ENCODE data around the gene SETD1B.

SETD1B gene

DNA sequence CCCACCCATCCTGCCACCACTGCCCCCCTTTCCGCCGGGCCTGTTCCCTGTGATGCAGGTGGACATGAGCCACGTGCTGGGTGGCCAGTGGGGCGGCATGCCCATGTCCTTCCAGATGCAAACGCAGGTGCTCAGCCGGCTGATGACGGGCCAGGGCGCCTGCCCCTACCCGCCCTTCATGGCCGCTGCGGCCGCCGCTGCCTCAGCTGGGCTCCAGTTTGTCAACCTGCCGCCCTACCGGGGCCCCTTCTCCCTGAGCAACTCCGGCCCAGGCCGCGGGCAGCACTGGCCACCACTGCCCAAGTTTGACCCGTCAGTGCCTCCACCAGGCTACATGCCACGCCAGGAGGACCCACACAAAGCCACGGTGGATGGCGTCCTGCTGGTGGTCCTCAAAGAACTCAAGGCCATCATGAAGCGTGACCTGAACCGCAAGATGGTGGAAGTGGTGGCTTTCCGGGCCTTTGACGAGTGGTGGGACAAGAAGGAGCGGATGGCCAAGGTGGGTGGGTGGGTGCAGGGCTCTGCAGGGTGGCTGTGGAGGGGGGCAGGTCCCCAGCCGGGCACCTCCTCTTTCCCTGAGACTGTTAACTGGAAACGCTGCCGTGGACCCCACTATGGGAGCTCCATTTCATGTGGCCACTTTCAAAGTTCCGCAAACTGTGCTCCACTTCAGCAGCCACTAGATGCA is 10.8 kb downstream of the SETD1B start:
- peaks cover 46% of the 10 kb centered on the region; the same call in 1 of the 2 replicates for H3K36me3 ChIP-seq (ENCODE audit: insufficient read depth, low read length)
- peaks cover 51% of the 10 kb centered on the region for H3K79me2 ChIP-seq (ENCODE audit: insufficient read depth, low read length)
- no peak overlapping the region for H3K9ac ChIP-seq (ENCODE audit: low read depth, low read length, poor library complexity, severe bottlenecking)
- H4K20me1 ChIP-seq (ENCODE audit: insufficient read depth, low read length, poor library complexity, severe bottlenecking) = peaks cover 29% of the 10 kb centered on the region
- H3K27me3 ChIP-seq (ENCODE audit: insufficient read depth, low read length, poor library complexity, severe bottlenecking) = no peaks in the 10 kb centered on the region
- no peaks in the 10 kb centered on the region for H3K9me2 ChIP-seq (replicated peaks; ENCODE audit: low read depth, low read length)
- no peak overlapping the region for H3K4me3 ChIP-seq (ENCODE audit: low read length, poor library complexity, severe bottlenecking)
- H3K4me2 ChIP-seq (ENCODE audit: low read depth, low read length, poor library complexity, severe bottlenecking) = no peak overlapping the region
- H2AFZ ChIP-seq (ENCODE audit: low read length) = no peak overlapping the region
- TF ChIP-seq, protein P1, sequence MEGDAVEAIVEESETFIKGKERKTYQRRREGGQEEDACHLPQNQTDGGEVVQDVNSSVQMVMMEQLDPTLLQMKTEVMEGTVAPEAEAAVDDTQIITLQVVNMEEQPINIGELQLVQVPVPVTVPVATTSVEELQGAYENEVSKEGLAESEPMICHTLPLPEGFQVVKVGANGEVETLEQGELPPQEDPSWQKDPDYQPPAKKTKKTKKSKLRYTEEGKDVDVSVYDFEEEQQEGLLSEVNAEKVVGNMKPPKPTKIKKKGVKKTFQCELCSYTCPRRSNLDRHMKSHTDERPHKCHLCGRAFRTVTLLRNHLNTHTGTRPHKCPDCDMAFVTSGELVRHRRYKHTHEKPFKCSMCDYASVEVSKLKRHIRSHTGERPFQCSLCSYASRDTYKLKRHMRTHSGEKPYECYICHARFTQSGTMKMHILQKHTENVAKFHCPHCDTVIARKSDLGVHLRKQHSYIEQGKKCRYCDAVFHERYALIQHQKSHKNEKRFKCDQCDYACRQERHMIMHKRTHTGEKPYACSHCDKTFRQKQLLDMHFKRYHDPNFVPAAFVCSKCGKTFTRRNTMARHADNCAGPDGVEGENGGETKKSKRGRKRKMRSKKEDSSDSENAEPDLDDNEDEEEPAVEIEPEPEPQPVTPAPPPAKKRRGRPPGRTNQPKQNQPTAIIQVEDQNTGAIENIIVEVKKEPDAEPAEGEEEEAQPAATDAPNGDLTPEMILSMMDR (conservative IDR thresholded peaks at IDR 0.05; ENCODE audit: low read length) = no peak
- TF ChIP-seq EZH2phosphoT487 (IDR thresholded peaks at IDR 0.05; ENCODE audit: borderline replicate concordance) = no peak
- H3F3A ChIP-seq (ENCODE audit: low read depth) = no peaks in the 10 kb centered on the region
- no peaks in the 10 kb centered on the region for H3K9me3 ChIP-seq (ENCODE audit: insufficient read depth, low read depth, low read length)
- H3K4me1 ChIP-seq (ENCODE audit: insufficient read depth, low read length, poor library complexity, severe bottlenecking) = peaks cover 33% of the 10 kb centered on the region

DNA sequence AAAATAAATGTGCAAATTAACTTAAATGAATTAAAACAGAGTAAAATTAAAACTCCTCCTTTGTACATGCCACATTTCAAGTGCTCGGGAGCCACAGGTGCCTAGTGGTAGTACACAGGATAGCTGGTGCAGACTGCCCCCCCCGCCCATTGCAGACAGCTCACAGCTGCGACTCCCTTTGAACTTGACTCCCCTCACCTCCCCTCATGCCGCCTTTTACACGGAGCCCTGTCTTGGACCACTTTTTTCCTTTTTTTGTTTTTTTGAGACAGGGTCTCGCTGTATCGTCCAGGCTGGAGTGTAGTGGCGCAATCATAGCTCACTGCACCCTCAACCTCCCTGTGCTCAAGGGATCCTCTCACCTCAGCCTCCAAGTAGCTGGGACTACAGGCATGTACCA is 11.5 kb downstream of the SETD1B start:
- H3K4me1 ChIP-seq (ENCODE audit: insufficient read depth, low read length, poor library complexity, severe bottlenecking) = peaks cover 33% of the 10 kb centered on the region
- H3K4me2 ChIP-seq (ENCODE audit: low read depth, low read length, poor library complexity, severe bottlenecking) = no peak overlapping the region
- H3K9me3 ChIP-seq (ENCODE audit: insufficient read depth, low read depth, low read length) = no peaks in the 10 kb centered on the region
- H2AFZ ChIP-seq (ENCODE audit: low read length) = no peak overlapping the region
- peaks cover 45% of the 10 kb centered on the region; the same call in 1 of the 2 replicates for H3K36me3 ChIP-seq (ENCODE audit: insufficient read depth, low read length)
- H3K27me3 ChIP-seq (ENCODE audit: insufficient read depth, low read length, poor library complexity, severe bottlenecking) = no peaks in the 10 kb centered on the region
- no peak overlapping the region for H3K4me3 ChIP-seq (ENCODE audit: low read length, poor library complexity, severe bottlenecking)
- peaks cover 45% of the 10 kb centered on the region for H3K79me2 ChIP-seq (ENCODE audit: insufficient read depth, low read length)
- no peaks in the 10 kb centered on the region for H3F3A ChIP-seq (ENCODE audit: low read depth)
- H3K9me2 ChIP-seq (replicated peaks; ENCODE audit: low read depth, low read length) = no peaks in the 10 kb centered on the region
- TF ChIP-seq EZH2phosphoT487 (IDR thresholded peaks at IDR 0.05; ENCODE audit: borderline replicate concordance) = no peak
- TF ChIP-seq, protein P1 (conservative IDR thresholded peaks at IDR 0.05; ENCODE audit: low read length) = no peak
- no peak overlapping the region for H3K9ac ChIP-seq (ENCODE audit: low read depth, low read length, poor library complexity, severe bottlenecking)
- peaks cover 29% of the 10 kb centered on the region for H4K20me1 ChIP-seq (ENCODE audit: insufficient read depth, low read length, poor library complexity, severe bottlenecking)

DNA sequence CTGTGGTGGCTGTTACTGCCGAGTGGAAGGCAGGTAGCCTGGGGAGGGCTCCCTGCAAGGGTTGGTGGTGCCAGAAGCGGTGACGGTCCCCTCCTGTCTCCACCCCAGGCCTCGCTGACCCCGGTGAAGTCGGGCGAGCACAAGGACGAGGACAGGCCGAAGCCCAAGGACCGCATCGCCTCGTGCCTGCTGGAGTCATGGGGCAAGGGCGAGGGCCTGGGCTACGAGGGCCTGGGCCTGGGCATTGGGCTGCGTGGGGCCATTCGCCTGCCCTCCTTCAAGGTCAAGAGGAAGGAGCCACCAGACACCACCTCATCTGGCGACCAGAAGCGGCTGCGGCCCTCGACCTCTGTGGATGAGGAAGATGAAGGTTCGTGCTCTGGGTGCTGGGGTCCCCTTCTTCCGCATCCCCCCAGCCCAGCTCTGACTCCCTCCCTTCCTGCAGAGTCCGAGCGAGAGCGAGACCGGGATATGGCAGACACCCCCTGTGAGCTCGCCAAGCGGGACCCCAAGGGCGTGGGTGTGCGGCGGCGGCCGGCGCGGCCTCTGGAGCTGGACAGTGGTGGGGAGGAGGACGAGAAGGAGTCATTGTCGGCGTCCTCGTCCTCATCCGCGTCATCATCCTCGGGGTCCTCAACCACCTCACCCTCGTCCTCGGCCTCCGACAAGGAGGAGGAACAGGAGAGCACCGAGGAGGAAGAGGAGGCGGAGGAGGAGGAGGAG is 13.3 kb downstream of the SETD1B start:
- peaks cover 15% of the 10 kb centered on the region for H4K20me1 ChIP-seq (ENCODE audit: insufficient read depth, low read length, poor library complexity, severe bottlenecking)

More for the DNA sequence above, 13.3 kb downstream of the SETD1B start:
- H3K4me1 ChIP-seq (ENCODE audit: insufficient read depth, low read length, poor library complexity, severe bottlenecking) = peaks cover 18% of the 10 kb centered on the region
- no peak overlapping the region for H3K4me2 ChIP-seq (ENCODE audit: low read depth, low read length, poor library complexity, severe bottlenecking)
- no peaks in the 10 kb centered on the region for H3K9me2 ChIP-seq (replicated peaks; ENCODE audit: low read depth, low read length)
- peaks cover 27% of the 10 kb centered on the region for H3K79me2 ChIP-seq (ENCODE audit: insufficient read depth, low read length)
- no peak overlapping the region for H3K4me3 ChIP-seq (ENCODE audit: low read length, poor library complexity, severe bottlenecking)
- H3F3A ChIP-seq (ENCODE audit: low read depth) = no peaks in the 10 kb centered on the region
- no peak overlapping the region for H3K9ac ChIP-seq (ENCODE audit: low read depth, low read length, poor library complexity, severe bottlenecking)
- no peaks in the 10 kb centered on the region for H3K27me3 ChIP-seq (ENCODE audit: insufficient read depth, low read length, poor library complexity, severe bottlenecking)
- H2AFZ ChIP-seq (ENCODE audit: low read length) = no peak overlapping the region
- H3K9me3 ChIP-seq (ENCODE audit: insufficient read depth, low read depth, low read length) = no peaks in the 10 kb centered on the region
- H3K36me3 ChIP-seq (ENCODE audit: insufficient read depth, low read length) = peaks cover 47% of the 10 kb centered on the region; the same call in 1 of the 2 replicates
- TF ChIP-seq, protein P1 (conservative IDR thresholded peaks at IDR 0.05; ENCODE audit: low read length) = no peak
- TF ChIP-seq EZH2phosphoT487 (IDR thresholded peaks at IDR 0.05; ENCODE audit: borderline replicate concordance) = no peak
